Esophagus muscularis mucosa (tissue), 2 donors: ENCODE results near the gene CPA3.

Experiments
- EP300 ChIP-seq: sonication (generic); formaldehyde crosslinking; IDR thresholded peaks from one replicate; pipeline ENCODE4 v1.6.1; 2017; ENCODE audit warnings: antibody characterized with exemption
- POLR2A ChIP-seq: fragments of 450-650 bp; IDR thresholded peaks from one replicate; pipeline ENCODE4 v1.6.1; 2017; ENCODE audit warnings: antibody characterized with exemption, moderate library complexity, mild to moderate bottlenecking, low read depth

DNA sequence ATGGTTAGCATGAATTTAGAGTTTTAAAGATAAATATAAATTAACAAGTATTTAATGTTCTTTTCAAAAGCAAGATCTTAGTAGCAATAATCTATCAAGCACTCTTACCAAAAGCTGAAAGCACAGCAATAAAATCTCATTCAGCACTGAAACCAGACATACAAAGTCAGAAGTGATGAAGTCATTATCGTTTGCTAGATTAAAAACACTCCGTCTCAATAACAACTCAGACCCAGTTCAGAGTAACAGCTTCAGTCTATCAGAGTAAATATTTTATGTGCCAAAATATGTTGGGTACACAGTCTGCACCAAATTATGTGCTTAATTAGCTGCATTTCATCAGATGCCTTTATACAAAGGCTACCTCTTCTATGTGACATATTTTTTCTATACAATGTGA is 41.6 kb downstream of the CPA3 start:
- TF ChIP-seq EP300 (no peak), POLR2A (no peak)
